Progenitor cell of endocrine pancreas (in vitro differentiated cells): ENCODE measurements around the gene RSPO3. TPM values are rescaled to one million over a fixed set of nuclear protein-coding genes. Genes with fewer than 3 reads are reported as not detected.

Experiments used
- DNase-seq: peaks from one replicate; pipeline ENCODE4 v3.0.0; 2021; ENCODE audit warnings: low spot score; ENCODE audit not compliant: unreplicated experiment
- H3K27ac Mint-ChIP-seq: 2 replicates; pipeline ENCODE4 v1.8.0; 2021; ENCODE audit warnings: mild to moderate bottlenecking, moderate library complexity, mixed read lengths
- H3K27me3 Mint-ChIP-seq: 2 replicates; pipeline ENCODE4 v1.8.0; 2021; ENCODE audit warnings: mixed read lengths
- H3K36me3 Mint-ChIP-seq: 2 replicates; pipeline ENCODE4 v1.8.0; 2022; ENCODE audit warnings: mixed read lengths; ENCODE audit not compliant: insufficient read depth
- H3K4me1 Mint-ChIP-seq: 2 replicates; pipeline ENCODE4 v1.8.0; 2021; ENCODE audit warnings: low read depth, mixed read lengths
- H3K4me3 Mint-ChIP-seq: 2 replicates; pipeline ENCODE4 v1.8.0; 2021; ENCODE audit warnings: low read depth, mild to moderate bottlenecking, moderate library complexity, mixed read lengths
- H3K9me3 Mint-ChIP-seq: 2 replicates; pipeline ENCODE4 v1.8.0; 2021; ENCODE audit warnings: low read depth, mixed read lengths
- total RNA-seq: library from RNA; stranded (reverse); gene quantifications from 2 replicates; pipeline ENCODE4 v1.2.1, GENCODE V29; 2021
- TF ChIP-seq, protein P1 (sequence below): fragments of 200-600 bp; sonication (generic); IDR thresholded peaks from one replicate; pipeline ENCODE4 v1.5.0; 2021; ENCODE audit warnings: antibody characterized with exemption, mild to moderate bottlenecking; ENCODE audit not compliant: unreplicated experiment

RSPO3 gene
- total RNA-seq, 1 donor from 2014 or later, result 0.43 TPM

DNA sequence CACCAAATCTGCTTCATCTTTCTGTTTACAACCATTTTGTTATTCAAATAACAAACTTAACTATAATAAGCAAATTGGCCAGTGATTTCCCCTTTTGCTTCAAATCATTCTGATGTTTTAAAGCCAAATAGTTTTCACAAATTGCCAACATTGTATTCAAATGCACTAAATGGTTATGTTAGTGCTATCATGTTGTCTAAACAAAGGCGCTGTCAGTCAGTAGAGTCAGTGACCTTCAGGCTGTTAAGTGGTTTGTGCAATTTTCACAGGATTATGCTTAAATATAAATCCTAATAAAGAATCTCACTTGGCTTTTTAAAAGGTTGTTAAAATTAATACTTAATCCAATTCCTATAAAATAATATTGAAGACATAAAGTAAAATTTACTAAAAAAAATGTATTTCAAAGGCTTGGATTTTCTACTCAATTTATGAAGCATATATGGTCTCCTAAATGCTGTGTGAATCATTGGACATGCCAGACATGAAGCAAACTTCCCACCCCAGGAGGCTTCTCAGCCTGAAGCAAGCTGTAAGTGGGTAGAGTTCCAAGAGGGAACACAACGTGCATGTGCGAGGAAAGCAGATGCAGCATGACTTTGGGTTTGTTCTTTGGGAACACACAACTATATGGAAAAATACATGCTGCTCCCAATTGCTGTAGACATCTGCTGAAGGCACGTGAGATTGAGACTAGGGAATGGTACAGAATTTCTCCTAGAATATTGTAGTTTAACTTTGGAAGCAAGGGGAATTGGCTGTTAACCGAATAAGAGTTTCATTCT lies 54.9 kb downstream of the RSPO3 start:
- Mint-ChIP-seq H3K27me3 (no peaks in the 10 kb centered on the region), H3K4me1 (peaks cover 2% of the 10 kb centered on the region), H3K9me3 (no peaks in the 10 kb centered on the region), H3K27ac (no peak overlapping the region), H3K36me3 (no peaks in the 10 kb centered on the region), H3K4me3 (no peak overlapping the region)
- TF ChIP-seq, protein P1, sequence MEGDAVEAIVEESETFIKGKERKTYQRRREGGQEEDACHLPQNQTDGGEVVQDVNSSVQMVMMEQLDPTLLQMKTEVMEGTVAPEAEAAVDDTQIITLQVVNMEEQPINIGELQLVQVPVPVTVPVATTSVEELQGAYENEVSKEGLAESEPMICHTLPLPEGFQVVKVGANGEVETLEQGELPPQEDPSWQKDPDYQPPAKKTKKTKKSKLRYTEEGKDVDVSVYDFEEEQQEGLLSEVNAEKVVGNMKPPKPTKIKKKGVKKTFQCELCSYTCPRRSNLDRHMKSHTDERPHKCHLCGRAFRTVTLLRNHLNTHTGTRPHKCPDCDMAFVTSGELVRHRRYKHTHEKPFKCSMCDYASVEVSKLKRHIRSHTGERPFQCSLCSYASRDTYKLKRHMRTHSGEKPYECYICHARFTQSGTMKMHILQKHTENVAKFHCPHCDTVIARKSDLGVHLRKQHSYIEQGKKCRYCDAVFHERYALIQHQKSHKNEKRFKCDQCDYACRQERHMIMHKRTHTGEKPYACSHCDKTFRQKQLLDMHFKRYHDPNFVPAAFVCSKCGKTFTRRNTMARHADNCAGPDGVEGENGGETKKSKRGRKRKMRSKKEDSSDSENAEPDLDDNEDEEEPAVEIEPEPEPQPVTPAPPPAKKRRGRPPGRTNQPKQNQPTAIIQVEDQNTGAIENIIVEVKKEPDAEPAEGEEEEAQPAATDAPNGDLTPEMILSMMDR, result no peak
- DNase-seq, result no peak

DNA sequence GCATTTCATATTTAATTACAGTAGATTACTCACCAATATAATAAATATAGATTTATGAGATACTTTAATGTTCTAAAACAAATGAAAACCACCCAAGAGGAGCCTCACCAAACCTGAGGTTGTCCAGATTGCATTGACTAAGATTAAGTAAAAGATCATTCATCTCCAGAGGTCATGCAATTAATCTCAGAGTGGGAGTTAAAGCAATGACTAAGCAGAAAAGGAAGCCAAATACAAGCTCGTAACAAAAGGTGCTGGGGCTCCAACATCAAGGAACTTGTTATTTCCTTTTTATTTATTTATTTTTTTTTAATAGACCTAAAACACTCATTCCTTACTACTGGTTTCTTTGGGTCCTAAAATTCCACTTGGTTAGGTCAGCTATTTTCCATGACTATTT lies 57.7 kb downstream of the RSPO3 start:
- H3K9me3 Mint-ChIP-seq, result no peaks in the 10 kb centered on the region
- DNase-seq, result no peak
- no peaks in the 10 kb centered on the region for H3K27me3 Mint-ChIP-seq
- peaks cover 2% of the 10 kb centered on the region for H3K4me1 Mint-ChIP-seq
- no peak overlapping the region for H3K27ac Mint-ChIP-seq
- no peaks in the 10 kb centered on the region for H3K36me3 Mint-ChIP-seq
- no peak overlapping the region for H3K4me3 Mint-ChIP-seq
- TF ChIP-seq, protein P1, result no peak

DNA sequence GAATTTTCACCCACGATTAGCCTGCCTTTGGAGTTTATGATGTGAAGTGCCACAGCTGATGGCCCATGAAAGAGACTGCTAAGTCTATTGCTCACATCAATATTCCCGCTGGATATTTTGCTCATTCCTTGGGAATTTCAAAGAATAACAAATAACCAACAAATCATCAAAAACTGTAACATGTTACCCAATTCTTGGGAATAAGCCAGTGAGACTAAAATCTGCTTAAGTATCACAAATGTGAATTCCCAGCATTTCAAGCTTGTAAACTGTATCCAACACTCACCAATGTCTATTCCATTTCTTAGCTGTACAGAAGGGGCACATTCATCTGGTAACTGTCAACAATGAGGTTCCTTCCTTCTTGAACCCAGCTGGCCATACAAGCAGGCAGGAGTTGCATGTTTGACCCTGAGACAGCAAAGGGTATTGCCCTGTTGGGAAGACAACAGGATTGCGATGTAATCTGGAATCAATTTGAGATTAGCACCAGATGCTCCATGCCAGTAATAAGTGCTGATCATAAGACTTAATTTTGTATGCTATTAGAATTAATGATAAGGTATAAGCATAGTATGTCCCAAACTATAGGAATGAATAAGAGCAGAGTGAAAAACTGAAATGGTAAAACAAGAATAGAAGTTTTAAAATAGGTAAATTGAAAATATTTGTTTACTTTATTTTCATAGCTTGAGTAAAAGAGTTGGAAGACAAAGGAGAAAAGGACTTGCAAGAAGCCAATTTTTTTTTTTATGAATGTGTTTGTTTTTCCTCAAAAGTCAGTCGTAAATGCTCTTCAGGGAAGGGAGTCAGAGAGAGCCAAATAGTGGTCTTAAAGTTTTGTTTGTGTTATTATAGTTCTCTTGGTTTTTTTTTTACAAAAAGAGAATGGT lies 58.8 kb downstream of the RSPO3 start:
- Mint-ChIP-seq H3K36me3 (no peaks in the 10 kb centered on the region), H3K9me3 (no peaks in the 10 kb centered on the region), H3K4me3 (no peak overlapping the region), H3K27ac (no peak overlapping the region), H3K27me3 (no peaks in the 10 kb centered on the region), H3K4me1 (peaks cover 2% of the 10 kb centered on the region)
- no peak for DNase-seq
- TF ChIP-seq, protein P1, result no peak

DNA sequence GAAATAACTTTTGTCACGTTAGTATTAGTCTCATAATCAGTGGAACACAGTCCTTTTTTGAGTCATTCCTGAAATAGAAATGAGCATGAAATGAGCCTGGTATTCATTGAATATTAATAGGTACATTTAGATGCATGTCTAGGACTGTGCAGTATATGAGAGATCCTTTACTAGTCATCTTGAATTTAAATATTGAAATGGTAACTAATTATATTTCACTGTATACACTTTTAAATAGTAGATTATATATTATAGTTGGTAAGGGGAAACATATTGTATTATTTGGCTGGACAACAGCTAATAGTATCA lies 59.4 kb downstream of the RSPO3 start:
- no peaks in the 10 kb centered on the region for H3K36me3 Mint-ChIP-seq
- no peak for DNase-seq
- no peaks in the 10 kb centered on the region for H3K27me3 Mint-ChIP-seq
- H3K4me1 Mint-ChIP-seq, result peaks cover 2% of the 10 kb centered on the region
- H3K9me3 Mint-ChIP-seq, result no peaks in the 10 kb centered on the region
- H3K4me3 Mint-ChIP-seq, result no peak overlapping the region
- TF ChIP-seq, protein P1, result no peak
- H3K27ac Mint-ChIP-seq, result no peak overlapping the region

DNA sequence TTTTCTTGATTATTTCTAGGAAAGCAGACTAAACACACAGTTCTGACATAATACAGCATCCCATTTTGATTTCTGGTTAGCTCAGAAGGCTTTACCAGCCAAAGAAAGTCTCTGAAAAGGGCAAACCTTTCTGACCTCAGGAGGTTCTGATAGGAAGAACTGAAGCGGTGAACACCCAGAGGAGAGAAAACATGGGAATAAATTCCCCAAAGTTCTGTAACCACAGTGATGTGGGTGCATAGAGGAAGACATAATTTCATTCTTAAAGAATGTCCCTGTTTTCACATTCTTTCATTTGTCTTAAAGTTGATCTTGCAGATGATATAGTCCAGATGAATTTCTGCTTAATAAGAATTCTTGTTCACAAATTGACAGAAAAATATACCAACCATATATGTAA lies 60.3 kb downstream of the RSPO3 start:
- Mint-ChIP-seq H3K9me3 (no peaks in the 10 kb centered on the region), H3K4me1 (peaks cover 2% of the 10 kb centered on the region), H3K36me3 (no peaks in the 10 kb centered on the region), H3K4me3 (no peak overlapping the region), H3K27me3 (no peaks in the 10 kb centered on the region), H3K27ac (no peak overlapping the region)
- TF ChIP-seq, protein P1, result no peak
- DNase-seq, result no peak
